ENCODE results near the gene ALDH2. TPM values are rescaled to one million over a fixed set of nuclear protein-coding genes. Genes with fewer than 3 reads are reported as not detected.

Gene ALDH2
- total and polyA plus RNA-seq, 2 experiments from 2014 or later: 21.7 to 38.5 TPM

GRCh38 chr12:111773801-111774551, 7.2 kb downstream of the ALDH2 start:
- peak; percentile 83 for DNase-seq
- WGBS, 2 experiments (ENCODE audit: low coverage in 1 of 2, low lambda C conversion rate in 2 of 2, missing lambda C conversion rate in 2 of 2): 8% methylated on average over 17 of the region's 17 CpGs
- Histone ChIP-seq H3K27ac (no peak overlapping the region; the same call in 1 of the 2 replicates), H3K9me3 (ENCODE audit: low read depth) (no peaks in the 10 kb centered on the region), H3K4me3 (peak overlapping the region; percentile 43), H3K27me3 (replicated peaks; ENCODE audit: insufficient read depth) (no peaks in the 10 kb centered on the region), H3K4me1 (ENCODE audit: insufficient read depth) (no peaks in the 10 kb centered on the region; the same call in 1 of the 2 replicates), H2AFZ (peak overlapping the region; percentile 21; the same call in 1 of the 2 replicates), H3K36me3 (ENCODE audit: low read depth) (no peaks in the 10 kb centered on the region), H3K4me2 (ENCODE audit: unreplicated experiment) (peak overlapping the region; percentile 36), H3F3A (ENCODE audit: insufficient read depth) (peaks cover 12% of the 10 kb centered on the region; the same call in 1 of the 2 replicates), H4K20me1 (ENCODE audit: insufficient read depth) (no peaks in the 10 kb centered on the region), H3K79me2 (ENCODE audit: insufficient read depth) (no peaks in the 10 kb centered on the region), H3K9me2 (ENCODE audit: insufficient read depth) (no peaks in the 10 kb centered on the region), H3K9ac (no peak overlapping the region)
- in situ Hi-C loops (cut with MboI): no loop called here
- TF ChIP-seq EZH2phosphoT487 (IDR thresholded peaks at IDR 0.05; ENCODE audit: insufficient read depth, low read depth) (0 out of 2 replicates have a peak, but pooled peaks have one; percentile 78), EZH2 (IDR thresholded peaks at IDR 0.05; ENCODE audit: insufficient read depth, poor library complexity, severe bottlenecking) (no peak)

- no peak overlapping the region for H3K4me2 ChIP-seq (ENCODE audit: unreplicated experiment)
These were observed 8.8 kb downstream of the ALDH2 start for GRCh38 chr12:111775205-111776193.

GRCh38 chr12:111776836-111777344, 10.2 kb downstream of the ALDH2 start:
- TF ChIP-seq EZH2 (IDR thresholded peaks at IDR 0.05; ENCODE audit: insufficient read depth, poor library complexity, severe bottlenecking): no peak
- TF ChIP-seq EZH2phosphoT487 (IDR thresholded peaks at IDR 0.05; ENCODE audit: insufficient read depth, low read depth): no peak
- DNase-seq: no peak
- 83 to 91% methylated on average over 3 of the region's 3 CpGs for WGBS, 2 experiments (ENCODE audit: low coverage in 1 of 2, low lambda C conversion rate in 2 of 2, missing lambda C conversion rate in 2 of 2)
- Histone ChIP-seq H3K27me3 (replicated peaks; ENCODE audit: insufficient read depth) (no peaks in the 10 kb centered on the region), H3K9me3 (ENCODE audit: low read depth) (no peaks in the 10 kb centered on the region), H2AFZ (no peak overlapping the region), H3K4me3 (no peak overlapping the region), H3F3A (ENCODE audit: insufficient read depth) (peaks cover 12% of the 10 kb centered on the region; the same call in 1 of the 2 replicates), H3K36me3 (ENCODE audit: low read depth) (0 out of 2 replicates have a peak, but pooled peaks cover 6% of the 10 kb centered on the region), H3K4me2 (ENCODE audit: unreplicated experiment) (no peak overlapping the region), H4K20me1 (ENCODE audit: insufficient read depth) (no peaks in the 10 kb centered on the region), H3K9me2 (ENCODE audit: insufficient read depth) (no peaks in the 10 kb centered on the region), H3K4me1 (ENCODE audit: insufficient read depth) (no peaks in the 10 kb centered on the region; the same call in 1 of the 2 replicates), H3K9ac (no peak overlapping the region), H3K79me2 (ENCODE audit: insufficient read depth) (no peaks in the 10 kb centered on the region), H3K27ac (no peak overlapping the region)
- in situ Hi-C loops (cut with MboI): no loop called here

More at GRCh38 chr12:111775205-111776193, 8.8 kb downstream of the ALDH2 start:
- Histone ChIP-seq H3K27ac (no peak overlapping the region), H3K27me3 (replicated peaks; ENCODE audit: insufficient read depth) (no peaks in the 10 kb centered on the region), H3K4me1 (ENCODE audit: insufficient read depth) (no peaks in the 10 kb centered on the region; the same call in 1 of the 2 replicates), H3K36me3 (ENCODE audit: low read depth) (no peaks in the 10 kb centered on the region), H4K20me1 (ENCODE audit: insufficient read depth) (no peaks in the 10 kb centered on the region), H3F3A (ENCODE audit: insufficient read depth) (peaks cover 12% of the 10 kb centered on the region; the same call in 1 of the 2 replicates), H3K9ac (no peak overlapping the region), H3K9me3 (ENCODE audit: low read depth) (no peaks in the 10 kb centered on the region), H3K9me2 (ENCODE audit: insufficient read depth) (no peaks in the 10 kb centered on the region), H3K79me2 (ENCODE audit: insufficient read depth) (no peaks in the 10 kb centered on the region), H3K4me3 (no peak overlapping the region), H2AFZ (no peak overlapping the region)
- 58 to 59% methylated on average over 15 of the region's 15 CpGs for WGBS, 2 experiments (ENCODE audit: low coverage in 1 of 2, low lambda C conversion rate in 2 of 2, missing lambda C conversion rate in 2 of 2)
- TF ChIP-seq EZH2phosphoT487 (IDR thresholded peaks at IDR 0.05; ENCODE audit: insufficient read depth, low read depth) (no peak), EZH2 (IDR thresholded peaks at IDR 0.05; ENCODE audit: insufficient read depth, poor library complexity, severe bottlenecking) (no peak)
- in situ Hi-C loops (cut with MboI): no loop called here
- DNase-seq: no peak

Measured in GM23248 (cell line).